COLO668 (cell line): ENCODE measurements around the gene PCCB.
"Not testable (repeated sequence)": the region's sequence is repeated elsewhere in the genome, so short reads cannot be mapped to it uniquely, and the experiment has no call there.

Source experiments
- DNase-seq: peaks from one replicate; lab custom pipeline; 2025; ENCODE audit not compliant: unreplicated experiment; lab: John Stamatoyannopoulos, UW

The PCCB gene

DNA sequence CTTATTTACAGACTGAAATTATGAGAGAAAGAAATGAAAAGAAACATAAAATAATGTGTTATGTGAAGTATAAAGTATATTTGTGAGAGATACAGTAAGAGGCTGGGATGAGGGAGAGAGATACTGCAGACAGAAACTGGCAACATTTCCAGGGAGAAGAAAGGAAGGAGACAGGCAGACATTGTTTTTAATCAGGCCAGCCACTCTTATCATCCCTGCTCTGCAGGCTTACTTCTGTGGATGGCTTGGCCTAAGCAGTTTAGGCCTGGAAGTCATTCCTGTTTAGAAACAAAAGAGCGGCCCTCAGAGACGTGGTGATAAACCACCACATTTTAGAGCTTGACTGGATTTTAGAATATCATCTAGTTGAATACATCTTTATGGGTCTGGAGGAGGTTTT lies 12.4 kb downstream of the PCCB start:
- no peak for DNase-seq

DNA sequence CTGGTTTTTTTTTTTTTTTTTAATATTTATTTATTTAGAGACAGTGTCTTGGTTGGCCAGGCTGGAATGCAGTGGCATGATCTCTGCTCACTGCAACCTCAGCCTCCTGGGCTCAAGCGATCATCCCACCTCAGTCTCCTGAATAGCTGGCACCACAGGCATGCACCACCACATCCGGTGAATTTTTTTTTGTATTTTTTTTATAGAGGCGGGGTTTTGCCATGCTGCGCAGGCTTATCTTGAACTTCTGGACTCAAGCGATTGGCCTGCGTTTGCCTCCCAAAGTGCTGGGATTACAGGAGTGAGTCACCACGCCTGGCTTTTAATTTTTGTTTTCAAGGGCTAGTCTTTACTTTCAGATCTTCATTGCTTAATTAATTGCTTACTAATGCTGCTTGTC lies 13.1 kb downstream of the PCCB start:
- no peak for DNase-seq

GRCh38 chr3:136266468-136267125 lies 16.5 kb downstream of the PCCB start:
- not testable (repeated sequence) for DNase-seq

GRCh38 chr3:136267235-136267634 lies 17.1 kb downstream of the PCCB start:
- DNase-seq: no peak

DNA sequence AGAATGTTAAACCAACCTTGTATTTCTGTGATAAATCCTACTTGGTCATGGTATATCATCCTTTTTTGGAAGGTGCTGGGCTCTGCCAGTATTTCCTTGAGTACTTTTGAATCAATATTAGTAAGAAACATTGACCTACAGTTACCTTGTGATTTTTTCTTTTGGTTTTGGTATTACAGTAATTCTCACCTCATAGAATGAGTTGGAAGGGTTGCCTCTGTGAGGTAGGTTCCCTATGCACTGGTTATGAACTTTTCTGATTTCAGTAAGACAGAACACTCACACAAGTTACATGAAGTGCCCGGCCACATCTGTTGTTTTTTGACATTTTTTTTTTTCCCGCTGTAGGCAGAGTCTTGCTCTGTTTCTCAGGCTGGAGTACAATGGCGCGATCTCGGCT lies 20.0 kb downstream of the PCCB start:
- no peak for DNase-seq

DNA sequence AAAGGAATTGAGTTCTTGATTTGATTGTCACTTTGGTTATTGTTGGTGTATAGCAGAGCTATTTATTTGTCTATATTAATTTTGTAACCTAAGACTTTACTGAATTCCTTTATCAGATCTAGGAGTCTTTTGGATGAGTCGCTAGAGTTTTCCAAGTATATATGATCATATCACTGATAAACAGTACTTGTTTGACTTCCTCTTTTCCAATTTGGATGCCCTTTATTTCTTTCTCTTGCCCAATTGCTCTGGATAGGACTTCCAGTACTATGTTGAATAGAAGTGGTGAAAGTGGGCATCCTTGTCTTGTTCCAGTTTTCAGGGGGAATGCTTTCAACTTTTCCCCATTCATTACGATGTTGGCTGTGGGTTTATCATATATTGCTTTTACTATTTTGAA lies 21.5 kb downstream of the PCCB start:
- not testable (repeated sequence) for DNase-seq

DNA sequence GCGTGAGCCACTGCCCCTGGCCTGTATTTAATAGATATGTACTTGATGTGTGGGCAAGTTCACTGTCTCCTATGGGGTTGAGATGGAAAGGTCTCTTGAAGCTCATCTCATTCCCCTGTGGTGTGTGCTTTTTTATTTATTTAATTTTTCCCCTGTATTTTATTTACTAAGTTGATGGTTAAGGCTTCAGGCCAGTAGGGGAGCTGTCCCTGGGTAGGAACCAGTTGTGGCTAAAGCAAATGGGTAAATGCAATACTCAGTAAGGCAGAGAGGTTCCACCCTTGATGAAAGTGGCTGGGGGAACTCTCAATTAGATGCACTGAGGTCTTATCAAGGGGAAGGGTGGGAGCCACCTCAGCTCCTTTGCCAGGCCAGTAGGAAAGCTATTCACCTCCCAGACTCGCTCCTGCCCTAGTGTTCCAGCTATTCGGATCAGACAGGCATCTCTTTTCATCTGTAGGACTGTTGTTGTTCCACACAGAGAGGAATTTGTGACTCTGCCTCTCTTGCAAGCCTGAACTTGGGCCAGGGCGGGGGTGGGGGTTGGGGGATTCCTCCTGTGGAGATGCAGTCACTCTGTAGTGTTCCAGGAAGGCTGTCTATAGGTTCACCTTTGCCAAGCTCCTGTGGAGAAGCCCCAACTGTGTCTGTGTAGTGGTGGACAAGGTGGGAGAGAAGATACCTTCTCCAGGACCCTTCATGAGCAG lies 26.1 kb downstream of the PCCB start:
- no peak for DNase-seq

DNA sequence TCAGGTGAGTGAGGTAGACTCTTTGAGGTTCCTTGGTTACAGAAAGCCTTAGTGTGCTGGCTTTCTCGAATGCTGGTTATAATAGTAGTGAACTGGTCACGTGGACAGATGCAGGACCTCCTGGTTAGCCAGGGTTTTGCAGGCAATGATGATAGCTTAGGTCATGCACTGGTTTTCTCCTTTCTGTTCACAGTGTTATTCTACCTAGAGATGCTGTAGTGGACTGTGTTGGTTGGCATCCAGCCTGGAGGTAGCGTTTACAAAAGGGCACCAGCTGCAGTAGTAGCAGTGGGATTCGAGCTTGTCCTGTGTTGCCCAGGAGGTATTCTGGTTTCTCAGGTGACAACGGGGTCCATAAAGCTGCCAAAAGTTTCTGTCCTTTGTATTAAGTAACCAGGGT lies 27.0 kb downstream of the PCCB start:
- DNase-seq: peak; percentile 43

DNA sequence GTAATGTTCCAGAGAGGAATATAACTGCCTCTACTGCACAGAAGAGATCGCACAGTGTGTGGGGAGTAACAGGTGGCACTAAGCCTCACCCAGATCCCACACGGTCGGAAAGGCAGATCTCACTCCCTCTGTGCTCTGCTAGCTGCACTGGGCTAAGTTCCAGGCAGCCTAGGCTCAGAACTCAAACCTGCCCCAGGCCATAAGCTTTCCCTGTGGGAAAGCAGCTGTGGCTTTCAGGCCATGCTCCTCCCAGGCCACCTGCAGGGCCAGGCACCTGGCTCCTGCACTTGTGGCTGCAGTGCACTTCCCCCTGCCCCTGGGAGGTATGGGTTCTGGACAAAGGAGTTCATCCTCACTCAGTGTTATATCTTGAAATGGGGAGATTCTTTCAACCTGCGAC lies 27.5 kb downstream of the PCCB start:
- peak; percentile 86 for DNase-seq

DNA sequence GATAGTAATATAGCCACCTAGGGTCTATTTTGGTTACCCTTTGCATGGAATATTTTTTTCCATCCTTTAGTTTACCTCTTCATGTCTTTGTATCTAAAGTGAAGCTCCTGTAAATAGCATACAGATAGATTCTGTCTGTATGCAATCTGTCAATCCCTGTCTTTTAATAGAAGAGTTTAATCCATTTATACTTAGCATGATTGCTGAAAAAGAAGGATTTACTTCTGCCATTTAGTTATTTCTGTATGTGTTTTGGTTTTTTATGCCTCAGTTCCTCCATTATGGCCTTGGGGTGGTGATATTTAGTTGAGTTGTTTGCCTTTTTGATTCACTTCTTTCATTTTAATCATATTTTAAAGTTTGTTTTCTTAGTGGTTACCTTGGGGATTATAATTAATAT lies 29.0 kb downstream of the PCCB start:
- DNase-seq: no peak

GRCh38 chr3:136280961-136281360 lies 30.8 kb downstream of the PCCB start:
- no peak for DNase-seq

DNA sequence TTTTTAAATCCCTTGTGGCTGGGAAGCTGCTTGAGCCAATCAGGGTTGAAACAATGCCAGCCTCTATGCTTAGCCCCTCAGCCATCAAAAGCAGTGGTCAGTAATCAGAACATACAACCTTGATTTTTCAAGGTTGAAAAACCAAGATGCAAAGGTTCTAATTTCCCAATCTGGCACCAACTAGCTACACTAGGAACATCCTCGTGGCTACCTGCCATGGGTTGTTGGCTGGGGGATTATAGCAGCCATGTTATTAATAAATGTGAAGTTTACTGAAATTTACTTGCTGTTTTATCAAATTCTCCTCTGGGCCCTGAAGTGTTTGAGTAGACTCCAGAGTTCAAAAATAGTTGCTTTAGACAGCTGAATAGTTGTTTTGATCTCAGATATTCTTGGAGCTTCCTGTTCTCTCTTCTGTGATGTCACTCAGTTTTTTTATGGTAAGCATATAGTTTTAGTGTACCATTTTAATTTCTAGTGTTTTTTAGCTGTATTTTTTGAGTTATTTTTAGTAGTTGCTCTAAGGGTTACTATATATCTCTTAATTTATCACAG lies 31.9 kb downstream of the PCCB start:
- no peak for DNase-seq

- DNase-seq: no peak
Measured at GRCh38 chr3:136283627-136284026, 33.5 kb downstream of the PCCB start.

DNA sequence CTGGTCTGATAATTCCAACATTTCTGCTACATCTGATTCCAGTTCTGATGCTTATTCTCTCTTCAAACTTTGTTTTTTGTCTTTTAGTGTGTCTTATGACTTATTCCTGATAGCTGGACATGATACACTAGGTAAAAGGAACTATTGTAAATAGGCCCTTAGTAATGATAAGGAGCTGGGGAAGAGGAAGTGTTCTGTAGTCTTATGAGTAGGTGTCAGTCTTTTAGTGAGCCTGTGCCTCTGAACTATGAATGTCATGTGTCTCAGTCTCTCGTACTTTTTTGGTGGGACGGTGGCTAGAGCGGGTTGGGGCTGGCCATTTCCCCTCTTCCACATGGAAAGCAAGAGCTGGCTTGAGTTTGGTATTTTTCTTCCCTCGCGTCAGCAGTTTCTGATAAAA lies 41.2 kb downstream of the PCCB start:
- DNase-seq: no peak

DNA sequence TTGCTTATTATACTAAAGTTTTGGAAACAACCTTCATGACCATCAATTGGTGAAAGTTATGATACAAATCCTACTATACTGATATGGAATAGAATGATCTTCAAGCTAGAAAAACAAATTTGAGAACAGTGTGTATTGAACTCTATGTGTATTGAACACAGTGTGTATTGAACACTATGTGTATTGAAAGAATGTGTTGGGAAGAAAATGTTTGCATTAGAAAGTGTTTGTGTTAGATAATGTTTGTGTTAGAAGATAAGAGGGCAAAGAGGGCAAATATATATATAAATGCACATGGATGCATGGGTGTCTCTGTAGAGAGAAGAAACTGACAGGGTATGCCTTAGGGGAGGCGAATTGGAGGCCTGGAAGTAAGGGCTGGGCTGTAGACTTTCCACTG lies 42.4 kb downstream of the PCCB start:
- DNase-seq: no peak

- no peak for DNase-seq
Measured at GRCh38 chr3:136293279-136293678, 43.1 kb downstream of the PCCB start.

DNA sequence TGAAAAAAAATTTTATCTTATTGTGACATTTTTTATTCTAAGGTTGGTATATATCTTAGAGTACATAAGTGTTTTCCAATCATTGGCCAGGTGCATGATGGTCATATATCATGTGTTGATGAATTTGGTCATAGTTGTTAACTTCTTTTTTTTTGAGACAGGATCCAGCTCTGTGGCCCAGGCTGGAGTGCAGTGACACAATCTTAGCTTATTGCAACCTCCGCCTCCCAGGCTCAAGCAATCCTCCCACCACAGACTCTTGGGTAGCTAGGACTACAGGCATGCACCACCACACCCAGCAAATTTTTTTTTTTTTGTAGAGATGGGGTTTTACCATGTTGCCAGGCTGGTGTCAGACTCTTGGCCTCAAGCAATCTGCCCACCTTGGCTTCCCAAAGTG lies 44.0 kb downstream of the PCCB start:
- DNase-seq: no peak

GRCh38 chr3:136296960-136297359 lies 46.8 kb downstream of the PCCB start:
- DNase-seq: no peak

DNA sequence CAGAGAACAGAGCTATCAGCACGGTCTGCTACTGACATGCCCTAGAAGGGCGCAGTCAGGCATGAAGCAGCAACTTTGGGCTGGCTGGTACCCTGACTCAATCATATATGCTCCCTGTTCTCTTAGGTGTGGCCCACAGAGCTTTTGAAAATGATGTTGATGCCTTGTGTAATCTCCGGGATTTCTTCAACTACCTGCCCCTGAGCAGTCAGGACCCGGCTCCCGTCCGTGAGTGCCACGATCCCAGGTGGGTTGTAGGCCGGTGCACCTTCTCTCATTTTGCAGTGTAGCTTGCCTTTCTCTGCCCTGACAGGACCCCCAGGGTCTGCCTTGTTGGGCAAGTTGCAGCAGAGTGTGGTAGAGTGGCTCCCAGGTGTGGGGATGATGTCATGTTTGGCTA lies 47.7 kb downstream of the PCCB start:
- DNase-seq: no peak

DNA sequence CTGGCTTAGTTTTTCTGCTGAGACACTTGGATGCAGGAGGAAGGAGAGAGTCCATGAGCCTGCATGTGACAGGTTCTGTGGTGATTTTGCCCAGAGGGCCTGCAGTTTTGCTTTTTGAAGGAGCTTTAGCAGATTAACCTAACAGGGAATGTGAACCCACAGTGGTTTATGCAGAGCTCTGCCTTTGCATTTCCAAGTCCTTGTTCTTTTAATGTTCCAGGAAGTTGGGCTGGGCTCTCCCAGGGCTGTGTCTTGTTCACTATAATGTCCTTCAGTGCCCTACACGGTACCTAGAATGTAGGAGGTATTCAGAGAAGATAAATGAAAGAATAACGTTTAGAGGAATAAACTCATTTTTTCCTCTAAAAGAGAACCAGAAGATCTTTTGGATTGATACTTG lies 50.3 kb downstream of the PCCB start:
- DNase-seq: no peak

- DNase-seq: no peak
Measured at GRCh38 chr3:136305879-136306278, 55.7 kb downstream of the PCCB start.

DNA sequence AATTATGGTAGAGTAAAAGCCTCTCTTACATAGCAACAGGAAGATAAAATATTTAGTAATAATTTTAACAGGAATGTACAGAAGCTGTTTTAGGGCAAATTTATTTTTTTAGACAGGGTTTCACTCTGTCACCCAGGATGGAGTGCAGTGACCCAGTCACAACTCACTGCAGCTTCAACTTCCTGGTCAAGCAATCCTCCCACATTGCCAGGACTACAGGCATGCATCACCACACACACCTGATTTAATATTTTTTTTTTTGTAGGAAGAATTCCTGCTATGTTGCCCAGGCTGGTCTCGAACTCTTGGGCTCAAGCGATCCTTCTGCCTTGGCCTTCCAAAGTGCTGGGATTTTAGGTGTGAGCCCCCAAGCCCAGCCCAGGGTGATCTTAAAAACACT lies 61.1 kb downstream of the PCCB start:
- no peak for DNase-seq

DNA sequence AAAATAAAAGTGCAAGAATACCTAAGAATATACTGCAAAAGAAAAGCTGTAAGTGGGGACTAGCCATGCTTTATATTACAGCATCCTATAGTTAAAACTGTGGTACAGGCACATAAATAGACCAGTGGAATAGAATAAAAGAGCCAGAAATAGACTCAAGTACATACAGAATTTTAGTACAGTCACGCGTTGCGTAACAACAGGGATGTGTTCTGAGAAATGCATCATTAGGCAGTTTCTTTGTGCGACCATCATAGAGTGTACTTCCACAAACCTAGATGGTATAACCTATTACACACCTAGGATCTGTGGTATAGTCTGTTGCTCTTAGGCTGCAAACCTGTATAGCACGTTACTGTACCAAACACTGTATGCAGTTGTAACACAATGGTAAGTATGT lies 61.8 kb downstream of the PCCB start:
- DNase-seq: no peak
